ENCODE measurements around the gene IFNA10. TPM values are rescaled to one million over a fixed set of nuclear protein-coding genes. Genes with fewer than 3 reads are reported as not detected.

IFNA10 gene
- total and polyA plus RNA-seq, 10 of the 15 experiments (the other 5 are each of a cell fraction or from before 2014, with no cell fraction given) = not detected

DNA sequence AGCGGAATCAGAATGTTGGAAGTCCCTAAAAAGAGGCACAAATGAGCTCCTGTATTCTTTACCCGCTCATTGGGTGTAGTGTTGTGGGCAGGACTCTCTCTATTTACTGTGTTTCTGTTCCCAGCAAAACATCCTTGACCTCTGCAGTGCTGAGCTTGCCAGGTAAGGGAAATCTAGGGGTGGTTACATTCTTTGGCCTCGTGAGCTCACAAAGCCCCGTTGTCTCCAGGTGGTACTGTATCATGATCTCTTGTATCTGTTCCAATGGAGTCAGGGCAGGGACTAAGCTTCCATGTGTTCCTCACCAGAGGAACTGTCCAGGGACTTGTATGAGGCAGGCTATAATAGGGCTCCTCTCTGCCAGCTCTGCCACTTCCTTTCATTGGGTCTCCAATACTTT, 44.7 kb upstream of the IFNA10 start:
- in situ Hi-C loops (cut with MboI) (no loop called here), intact Hi-C loops (cut with micrococcal nuclease; ENCODE audit: unreplicated experiment) (loop anchor here (5.0 kb wide), 2 partner anchors 66 to 206 kb away; no protein-coding TSS in a partner anchor)
- H3K4me3 ChIP-seq = no peak overlapping the region
- no peak for FAIRE-seq
- H3K27me3 ChIP-seq (replicated peaks in 1 of 2; ENCODE audit: control insufficient read depth in 2 of 2, insufficient read depth in 2 of 2, low read length in 1 of 2) = no peaks in the 10 kb centered on the region; a peak in 1 of 4 replicates
- BruUV-seq (replicated peaks) = no TSS peak
- no peaks in the 10 kb centered on the region for H3K9me3 ChIP-seq (replicated peaks; ENCODE audit: control insufficient read depth, insufficient read depth, low read length)
- TF ChIP-seq, protein P1, sequence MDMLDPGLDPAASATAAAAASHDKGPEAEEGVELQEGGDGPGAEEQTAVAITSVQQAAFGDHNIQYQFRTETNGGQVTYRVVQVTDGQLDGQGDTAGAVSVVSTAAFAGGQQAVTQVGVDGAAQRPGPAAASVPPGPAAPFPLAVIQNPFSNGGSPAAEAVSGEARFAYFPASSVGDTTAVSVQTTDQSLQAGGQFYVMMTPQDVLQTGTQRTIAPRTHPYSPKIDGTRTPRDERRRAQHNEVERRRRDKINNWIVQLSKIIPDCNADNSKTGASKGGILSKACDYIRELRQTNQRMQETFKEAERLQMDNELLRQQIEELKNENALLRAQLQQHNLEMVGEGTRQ (IDR thresholded peaks at IDR 0.05; ENCODE audit: borderline replicate concordance, low read depth, low read length) = no peak
- TF ChIP-seq LARP7 (IDR thresholded peaks at IDR 0.05) = no peak
- no peak for TF ChIP-seq TCF7 (IDR thresholded peaks at IDR 0.05; ENCODE audit: borderline replicate concordance)
- TF ChIP-seq, protein P2, sequence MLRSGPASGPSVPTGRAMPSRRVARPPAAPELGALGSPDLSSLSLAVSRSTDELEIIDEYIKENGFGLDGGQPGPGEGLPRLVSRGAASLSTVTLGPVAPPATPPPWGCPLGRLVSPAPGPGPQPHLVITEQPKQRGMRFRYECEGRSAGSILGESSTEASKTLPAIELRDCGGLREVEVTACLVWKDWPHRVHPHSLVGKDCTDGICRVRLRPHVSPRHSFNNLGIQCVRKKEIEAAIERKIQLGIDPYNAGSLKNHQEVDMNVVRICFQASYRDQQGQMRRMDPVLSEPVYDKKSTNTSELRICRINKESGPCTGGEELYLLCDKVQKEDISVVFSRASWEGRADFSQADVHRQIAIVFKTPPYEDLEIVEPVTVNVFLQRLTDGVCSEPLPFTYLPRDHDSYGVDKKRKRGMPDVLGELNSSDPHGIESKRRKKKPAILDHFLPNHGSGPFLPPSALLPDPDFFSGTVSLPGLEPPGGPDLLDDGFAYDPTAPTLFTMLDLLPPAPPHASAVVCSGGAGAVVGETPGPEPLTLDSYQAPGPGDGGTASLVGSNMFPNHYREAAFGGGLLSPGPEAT (IDR thresholded peaks at IDR 0.05; ENCODE audit: low read depth) = no peak
- TF ChIP-seq SUZ12 (IDR thresholded peaks at IDR 0.05; ENCODE audit: unreplicated experiment) = no peak
- TF ChIP-seq WRNIP1 (IDR thresholded peaks at IDR 0.05; ENCODE audit: borderline replicate concordance, low read depth, low read length) = no peak
- no peak for TF ChIP-seq NFIC (IDR thresholded peaks at IDR 0.05; ENCODE audit: low read depth, low read length)
- TF ChIP-seq, protein P3, sequence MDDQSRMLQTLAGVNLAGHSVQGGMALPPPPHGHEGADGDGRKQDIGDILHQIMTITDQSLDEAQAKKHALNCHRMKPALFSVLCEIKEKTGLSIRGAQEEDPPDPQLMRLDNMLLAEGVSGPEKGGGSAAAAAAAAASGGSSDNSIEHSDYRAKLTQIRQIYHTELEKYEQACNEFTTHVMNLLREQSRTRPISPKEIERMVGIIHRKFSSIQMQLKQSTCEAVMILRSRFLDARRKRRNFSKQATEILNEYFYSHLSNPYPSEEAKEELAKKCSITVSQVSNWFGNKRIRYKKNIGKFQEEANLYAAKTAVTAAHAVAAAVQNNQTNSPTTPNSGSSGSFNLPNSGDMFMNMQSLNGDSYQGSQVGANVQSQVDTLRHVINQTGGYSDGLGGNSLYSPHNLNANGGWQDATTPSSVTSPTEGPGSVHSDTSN (IDR thresholded peaks at IDR 0.05; ENCODE audit: insufficient replicate concordance, low read depth, low read length) = no peak
- no peak for TF ChIP-seq SMC3 (IDR thresholded peaks at IDR 0.05; ENCODE audit: borderline replicate concordance, low read length)
- TF ChIP-seq GABPA (IDR thresholded peaks at IDR 0.05; ENCODE audit: low read depth) = no peak
- TF ChIP-seq NFYB (IDR thresholded peaks at IDR 0.05; ENCODE audit: insufficient read depth, low read depth, low read length) = no peak
- TF ChIP-seq HCFC1 (IDR thresholded peaks at IDR 0.05; ENCODE audit: low read length) = no peak
- no peak for TF ChIP-seq NR2C1 (IDR thresholded peaks at IDR 0.05)
- no peak for TF ChIP-seq MYB (IDR thresholded peaks at IDR 0.05; ENCODE audit: borderline replicate concordance, low read depth, low read length)
- TF ChIP-seq STAT3 (IDR thresholded peaks at IDR 0.05; ENCODE audit: low read depth, low read length) = no peak
- no peak overlapping the region for H3K4me2 ChIP-seq (ENCODE audit: control insufficient read depth, insufficient read depth)
- H3K79me2 ChIP-seq (ENCODE audit: control insufficient read depth, insufficient read depth, low read length) = no peaks in the 10 kb centered on the region
- no peak for ATAC-seq
- H3K4me1 ChIP-seq (ENCODE audit: control insufficient read depth, insufficient read depth, low read length) = no peaks in the 10 kb centered on the region
- ChIA-PET CTCF (interaction anchor here (0.6 to 3.7 kb wide), 18 partner anchors 12 to 456 kb away, joined by 3 to 25 read pairs (median 7); partner anchors contain the start of genes IFNA14 and KLHL9), POLR2A (interaction anchor here (1.3 kb wide), 1 partner anchor 75 kb away, joined by 3 read pairs; no protein-coding TSS in a partner anchor), RAD21 (ENCODE audit: unreplicated experiment) (interaction anchor here (1.3 to 3.6 kb wide), 8 partner anchors 15 to 66 kb away, joined by 3 to 20 read pairs (median 6); no protein-coding TSS in a partner anchor), SMC1A (ENCODE audit: uncharacterized antibody, unreplicated experiment) (interaction anchor here (0.7 to 5.5 kb wide), 9 partner anchors 11 to 181 kb away, joined by 3 to 30 read pairs (median 9); no protein-coding TSS in a partner anchor)
- no peak for DNase-seq (ENCODE audit: low read depth, low spot score)
- no peak overlapping the region for H3K9ac ChIP-seq (ENCODE audit: control insufficient read depth, insufficient read depth, low read length)
- no peak overlapping the region for H2AFZ ChIP-seq (ENCODE audit: control insufficient read depth, low read depth, low read length)
- no peaks in the 10 kb centered on the region; the same call in 1 of the 2 replicates for H4K20me1 ChIP-seq (ENCODE audit: control insufficient read depth, insufficient read depth)
- WGBS (ENCODE audit: insufficient coverage, insufficient replicate concordance, low lambda C conversion rate, missing lambda C conversion rate) = 8% methylated on average over 4 of the region's 4 CpGs
- H3K36me3 ChIP-seq (ENCODE audit: control insufficient read depth in 2 of 2, insufficient read depth in 2 of 2, low read length in 1 of 2) = no peaks in the 10 kb centered on the region
- no peak overlapping the region for H3K27ac ChIP-seq (ENCODE audit: control insufficient read depth, insufficient read depth)

Data from GM12878 (cell line).